Vagina (tissue), 2 donors: ENCODE data around the gene GAL3ST1. TPM values are rescaled to one million over a fixed set of nuclear protein-coding genes. Genes with fewer than 3 reads are reported as not detected.
"Not testable (repeated sequence)": the region's sequence is repeated elsewhere in the genome, so short reads cannot be mapped to it uniquely, and the experiment has no call there.

ENCODE experiments used
- DNase-seq, 2 donors: peaks; one replicate each; pipeline ENCODE4 v3.0.0-alpha.2; 2017; ENCODE audit errors: extremely low spot score in 2 of 2
- H3K27ac ChIP-seq: fragments of 200-600 bp; sonication (generic); one replicate; pipeline ENCODE4 v1.5.1; 2019
- H3K27me3 ChIP-seq: fragments of 200-600 bp; sonication (generic); one replicate; pipeline ENCODE4 v1.5.1; 2019
- H3K36me3 ChIP-seq, 2 donors: fragments of 200-600 bp; sonication (generic); one replicate each; pipeline ENCODE4 v1.5.1; 2017 to 2019
- H3K4me1 ChIP-seq: fragments of 200-600 bp; sonication (generic); one replicate; pipeline ENCODE4 v1.5.1; 2019
- H3K4me3 ChIP-seq, 2 donors: fragments of 200-600 bp; sonication (generic); 1 replicate in 1 of 2; 2 replicates in 1 of 2; pipeline ENCODE4 v1.5.1; 2016 to 2019
- H3K9me3 ChIP-seq: fragments of 200-600 bp; sonication (generic); one replicate; pipeline ENCODE4 v1.5.1; 2019
- CTCF ChIP-seq, 3 experiments: fragments of 450-650 bp in 2 of 3; fragments of 200-600 bp in 1 of 3; sonication (generic) in 1 of 3; IDR thresholded peaks; one replicate each; pipeline ENCODE4 v1.5.1; 2017 to 2019; ENCODE audit warnings: antibody characterized with exemption in 3 of 3, mild to moderate bottlenecking in 2 of 3, moderate library complexity in 2 of 3
- POLR2A ChIP-seq, 2 donors: fragments of 450-650 bp; IDR thresholded peaks; one replicate each; pipeline ENCODE4 v1.6.1; 2017; ENCODE audit warnings: antibody characterized with exemption in 2 of 2, mild to moderate bottlenecking in 2 of 2, moderate library complexity in 2 of 2
- POLR2AphosphoS5 ChIP-seq, 2 donors: sonication (generic); formaldehyde crosslinking; IDR thresholded peaks; one replicate each; pipeline ENCODE4 v1.9.0; 2017; ENCODE audit warnings: antibody characterized with exemption in 2 of 2, mild to moderate bottlenecking in 2 of 2, low read depth in 1 of 2; ENCODE audit not compliant: insufficient read depth in 1 of 2
- intact Hi-C: fragments of 100-400 bp; cut with DNase I; formaldehyde crosslinking; loops from one replicate; pipeline ENCODE4 v1.15.1; 2023
- total RNA-seq: library from RNA; depleted of rRNA; stranded (reverse); fragments of >200 nt; gene quantifications from one replicate; pipeline ENCODE4 v1.2.3, GENCODE V29; 2016

The GAL3ST1 gene
- total RNA-seq, 1 donor from 2014 or later: not detected

DNA sequence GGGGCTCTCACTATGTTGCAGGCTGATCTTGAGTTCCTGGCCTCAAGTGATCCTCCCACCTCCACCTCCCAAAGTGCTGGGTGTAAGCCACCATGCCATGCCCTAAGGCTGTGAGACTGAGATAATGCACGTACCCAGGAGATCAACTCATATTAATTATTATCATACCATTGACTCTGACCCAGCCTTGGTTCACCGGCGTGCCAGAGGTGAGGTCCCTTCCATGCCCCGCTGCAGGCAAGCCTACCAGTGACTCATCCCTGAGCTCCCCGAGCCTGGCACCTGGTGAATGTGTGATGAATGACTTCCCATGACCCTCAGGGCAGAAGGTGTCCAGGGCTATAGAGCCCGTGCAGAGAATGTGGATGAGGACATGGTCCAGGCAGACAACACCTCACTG lies 12.1 kb downstream of the GAL3ST1 start:
- H3K27ac ChIP-seq: no peak overlapping the region
- intact Hi-C loops: no loop called here
- H3K4me3 ChIP-seq: no peak overlapping the region
- H3K9me3 ChIP-seq: no peaks in the 10 kb centered on the region
- TF ChIP-seq POLR2A (IDR thresholded peaks at IDR 0.05): no peak
- no peak for TF ChIP-seq POLR2AphosphoS5 (IDR thresholded peaks at IDR 0.05; ENCODE audit: insufficient read depth in 1 of 2, low read depth in 1 of 2)
- TF ChIP-seq CTCF (IDR thresholded peaks at IDR 0.05): no peak
- no peaks in the 10 kb centered on the region for H3K27me3 ChIP-seq
- no peaks in the 10 kb centered on the region for H3K4me1 ChIP-seq
- H3K36me3 ChIP-seq: no peaks in the 10 kb centered on the region
- no peak for DNase-seq

DNA sequence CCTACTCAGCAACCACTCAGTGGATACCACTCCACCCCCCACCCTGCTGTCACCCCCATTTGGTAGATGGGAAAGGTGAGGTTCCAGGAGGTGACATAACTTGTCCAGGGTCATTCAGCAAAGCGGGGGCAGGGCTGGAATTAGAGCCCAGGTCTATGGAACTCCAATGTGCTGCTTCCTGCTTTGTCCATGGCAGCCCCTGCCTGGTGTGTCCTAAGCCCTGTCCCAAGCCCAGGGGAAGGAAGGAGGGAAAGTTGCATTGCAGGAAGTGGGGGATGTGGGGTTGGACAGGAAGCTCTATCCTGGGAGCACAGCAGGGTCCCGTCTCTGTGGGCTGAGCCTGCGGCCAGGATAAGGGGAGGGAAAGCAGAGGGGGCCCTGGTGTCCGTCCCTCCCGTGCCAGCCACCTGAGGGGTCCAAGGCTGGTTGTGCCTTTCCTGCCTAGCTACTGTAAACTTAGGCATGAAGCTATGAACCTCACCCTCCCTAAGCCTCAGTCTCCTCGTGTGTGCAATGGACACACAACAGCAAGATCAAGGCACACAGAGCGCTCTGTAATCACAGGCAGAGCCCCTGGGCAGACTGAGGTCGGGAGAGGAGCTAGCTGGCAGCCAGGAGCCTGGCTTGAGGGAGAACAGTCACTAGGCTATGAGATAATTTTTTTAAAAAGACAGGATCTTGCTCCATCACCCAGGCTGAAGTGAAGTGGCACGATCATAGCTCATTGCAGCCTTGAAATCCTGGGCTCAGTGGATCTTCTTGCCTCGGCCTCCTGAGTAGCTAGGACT lies 12.9 kb downstream of the GAL3ST1 start:
- TF ChIP-seq CTCF (IDR thresholded peaks at IDR 0.05) (no peak), POLR2AphosphoS5 (IDR thresholded peaks at IDR 0.05; ENCODE audit: insufficient read depth in 1 of 2, low read depth in 1 of 2) (no peak), POLR2A (IDR thresholded peaks at IDR 0.05) (no peak)
- intact Hi-C loops: no loop called here
- Histone ChIP-seq H3K27ac (no peak overlapping the region), H3K4me1 (no peaks in the 10 kb centered on the region), H3K27me3 (no peaks in the 10 kb centered on the region), H3K4me3 (no peak overlapping the region), H3K36me3 (no peaks in the 10 kb centered on the region), H3K9me3 (no peaks in the 10 kb centered on the region)
- DNase-seq: no peak

- H3K36me3 ChIP-seq, H3K4me3 ChIP-seq, H3K27me3 ChIP-seq, DNase-seq, H3K27ac ChIP-seq, intact Hi-C loops, H3K4me1 ChIP-seq, H3K9me3 ChIP-seq: not testable (repeated sequence)
Observed at GRCh38 chr22:30560643-30561202, 13.7 kb downstream of the GAL3ST1 start.

- no peak overlapping the region for H3K27ac ChIP-seq
- no peaks in the 10 kb centered on the region for H3K9me3 ChIP-seq
- H3K4me3 ChIP-seq: no peak overlapping the region
- intact Hi-C loops: no loop called here
- H3K27me3 ChIP-seq: no peaks in the 10 kb centered on the region
- no peak for DNase-seq
- no peaks in the 10 kb centered on the region for H3K36me3 ChIP-seq
- TF ChIP-seq POLR2AphosphoS5 (IDR thresholded peaks at IDR 0.05; ENCODE audit: insufficient read depth in 1 of 2, low read depth in 1 of 2) (no peak), POLR2A (IDR thresholded peaks at IDR 0.05) (no peak), CTCF (IDR thresholded peaks at IDR 0.05) (no peak)
- no peaks in the 10 kb centered on the region for H3K4me1 ChIP-seq
Observed at GRCh38 chr22:30559889-30560288, 14.6 kb downstream of the GAL3ST1 start.

DNA sequence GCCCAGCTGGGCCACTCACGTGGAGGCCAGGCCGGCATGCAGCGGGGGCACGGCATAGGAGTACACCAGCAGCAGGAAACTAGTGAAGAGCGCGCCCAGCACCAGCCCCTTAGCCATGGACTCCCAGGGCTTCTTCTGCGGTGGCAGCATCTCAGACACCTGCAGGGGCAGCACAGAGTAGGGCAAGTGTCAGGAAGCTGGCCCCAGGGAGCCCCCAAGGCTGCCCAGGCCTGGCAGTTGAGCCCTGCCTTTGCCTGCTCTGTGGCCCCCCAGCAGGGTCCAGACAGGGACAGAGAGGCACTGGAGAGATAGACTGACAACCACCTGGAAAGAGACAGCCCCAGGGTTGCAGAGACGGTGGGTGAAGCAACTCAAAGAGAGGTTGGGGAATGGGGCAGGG lies 17.2 kb downstream of the GAL3ST1 start:
- Histone ChIP-seq H3K36me3 (no peaks in the 10 kb centered on the region), H3K27me3 (no peaks in the 10 kb centered on the region), H3K9me3 (no peaks in the 10 kb centered on the region), H3K4me3 (no peak overlapping the region), H3K27ac (no peak overlapping the region), H3K4me1 (no peaks in the 10 kb centered on the region)
- TF ChIP-seq CTCF (IDR thresholded peaks at IDR 0.05) (no peak), POLR2A (IDR thresholded peaks at IDR 0.05) (no peak), POLR2AphosphoS5 (IDR thresholded peaks at IDR 0.05; ENCODE audit: insufficient read depth in 1 of 2, low read depth in 1 of 2) (no peak)
- DNase-seq: no peak
- intact Hi-C loops: no loop called here
